ENCODE data around the gene LHX4.
"Not testable (repeated sequence)": the region's sequence is repeated elsewhere in the genome, so short reads cannot be mapped to it uniquely, and the experiment has no call there.

The LHX4 gene

DNA sequence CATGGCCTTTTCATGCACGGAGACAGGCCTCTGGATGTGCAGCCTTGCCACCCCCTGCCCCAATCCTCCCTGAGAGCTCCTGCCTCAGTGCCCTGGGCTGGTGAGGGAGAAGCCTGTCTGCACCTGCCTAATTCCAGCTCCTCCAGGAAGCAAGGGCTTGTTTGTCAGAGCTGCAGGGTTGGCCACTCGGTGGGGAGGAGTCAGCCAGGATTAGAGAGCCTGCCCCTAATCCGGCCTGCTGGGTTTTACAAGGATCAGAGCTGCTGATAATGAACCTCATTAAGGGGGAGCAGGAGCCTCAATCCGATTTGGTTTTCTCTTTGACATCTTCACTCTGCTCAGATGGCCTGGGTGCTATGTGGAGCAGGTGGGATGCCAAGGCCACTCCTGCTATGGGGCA, 31.9 kb upstream of the LHX4 start:
- DNase-seq: no peak

DNA sequence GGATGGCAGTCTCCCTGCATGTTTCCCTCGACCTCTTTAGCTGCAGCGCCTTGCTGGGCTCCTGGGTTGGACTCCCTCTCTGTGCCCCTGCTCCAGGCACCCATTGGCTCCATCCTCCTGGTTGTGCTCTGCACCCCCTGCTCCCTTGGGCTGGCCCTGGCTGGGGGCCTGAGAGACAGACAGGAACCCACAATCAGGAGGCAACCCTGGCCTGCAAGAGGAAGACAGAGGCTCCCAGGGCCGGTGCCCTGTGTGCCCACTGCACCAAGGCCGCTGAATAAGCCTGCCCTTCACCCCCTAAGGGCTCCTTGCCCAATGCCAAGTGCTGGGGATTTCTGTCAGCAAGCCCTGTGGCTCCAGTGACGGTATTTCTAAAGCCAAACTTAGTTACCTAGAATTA, 31.5 kb upstream of the LHX4 start:
- DNase-seq: no peak

DNA sequence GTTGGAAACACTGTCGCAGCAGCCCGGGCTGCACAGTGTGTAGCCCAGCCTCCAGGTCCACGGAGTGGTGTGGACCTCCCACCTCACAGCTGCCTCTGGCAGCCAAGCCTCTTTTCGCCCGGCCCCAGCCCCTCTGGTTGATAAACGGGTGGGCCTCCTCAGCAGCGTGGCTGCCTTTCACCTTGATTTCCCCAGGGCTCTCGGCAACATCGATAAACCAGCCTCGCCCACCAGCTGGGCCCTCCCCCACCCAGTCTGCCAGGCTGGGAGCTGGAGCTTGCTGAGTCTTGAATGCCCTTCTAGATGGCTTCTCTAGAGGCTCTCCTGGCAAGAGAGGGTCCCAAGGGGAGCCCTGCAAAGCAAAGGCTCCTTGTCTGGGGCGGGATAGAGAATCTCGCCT, 31.0 kb upstream of the LHX4 start:
- no peak for DNase-seq

DNA sequence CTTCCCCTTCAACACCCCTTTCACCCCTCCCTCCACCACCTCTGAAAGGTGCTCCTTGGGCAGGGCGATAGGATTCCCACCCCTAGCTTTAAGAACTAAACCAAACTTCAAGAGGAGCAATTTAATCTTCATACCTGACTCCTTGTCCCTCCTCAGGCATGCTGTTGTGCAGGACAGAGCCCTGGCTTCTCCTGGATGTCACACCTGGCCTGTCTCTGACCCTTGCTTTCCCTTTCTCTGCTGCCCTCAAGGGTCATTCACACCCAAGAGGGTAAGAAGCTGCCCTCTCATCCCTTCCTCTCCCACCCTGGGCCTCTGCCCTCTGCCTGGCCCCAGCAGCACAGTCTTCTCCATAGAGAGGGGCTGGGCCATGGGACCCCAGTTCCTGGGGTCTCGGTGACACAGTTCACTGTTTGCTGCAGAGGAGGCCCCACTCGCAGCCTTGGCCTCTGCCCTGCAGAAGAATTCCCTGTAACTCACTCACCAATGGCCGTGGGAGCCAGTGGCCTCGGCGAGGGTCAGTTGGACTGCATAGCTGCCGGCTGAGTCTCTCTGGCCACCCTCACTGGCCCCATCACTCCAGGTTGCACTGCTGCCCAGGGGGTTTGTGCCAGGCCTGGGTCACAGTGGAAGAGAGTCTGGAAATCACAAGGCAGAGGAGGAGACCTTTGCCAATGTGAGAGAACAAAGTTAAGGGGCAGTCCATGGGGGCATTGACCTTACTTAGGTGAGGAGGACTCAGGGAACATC, 28.4 kb upstream of the LHX4 start:
- no peak for DNase-seq

DNA sequence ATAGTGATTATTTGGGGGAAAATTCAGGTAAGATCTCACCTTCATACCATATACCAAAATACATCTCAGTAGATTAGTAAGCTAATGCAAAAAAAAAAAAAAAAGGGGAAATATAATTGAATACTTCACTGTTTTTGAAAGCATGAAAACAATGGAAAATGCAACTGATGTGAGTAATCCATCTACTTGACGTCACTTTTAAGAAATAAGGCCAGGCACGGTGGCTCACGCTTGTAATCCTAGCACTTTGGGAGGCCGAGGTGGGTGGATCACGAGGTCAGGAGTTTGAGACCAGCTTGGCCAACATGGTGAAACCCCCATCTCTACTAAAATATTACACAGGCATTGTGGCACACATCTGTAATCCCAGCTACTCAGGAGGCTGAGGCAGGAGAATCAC, 27.5 kb upstream of the LHX4 start:
- not testable (repeated sequence) for DNase-seq

DNA sequence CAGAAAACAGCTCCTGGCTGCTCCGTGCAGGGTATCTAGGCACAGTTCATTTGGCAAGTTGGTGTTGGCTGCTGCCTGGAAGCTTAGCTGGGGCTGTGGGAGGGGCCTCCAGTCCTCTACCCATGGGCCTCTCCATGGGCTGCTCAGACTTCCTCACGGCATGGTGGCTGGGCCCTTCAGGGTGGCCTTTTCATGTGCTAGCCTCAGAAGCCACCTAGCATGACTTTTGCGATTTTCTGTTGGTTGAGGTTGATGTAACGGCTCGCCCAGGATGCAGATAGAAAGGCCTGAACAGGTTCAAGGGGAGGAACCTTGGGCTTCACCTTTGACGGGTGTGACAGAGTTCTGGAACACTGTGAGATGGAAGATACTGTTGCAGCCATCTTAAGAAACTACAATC, 25.8 kb upstream of the LHX4 start:
- DNase-seq: no peak

DNA sequence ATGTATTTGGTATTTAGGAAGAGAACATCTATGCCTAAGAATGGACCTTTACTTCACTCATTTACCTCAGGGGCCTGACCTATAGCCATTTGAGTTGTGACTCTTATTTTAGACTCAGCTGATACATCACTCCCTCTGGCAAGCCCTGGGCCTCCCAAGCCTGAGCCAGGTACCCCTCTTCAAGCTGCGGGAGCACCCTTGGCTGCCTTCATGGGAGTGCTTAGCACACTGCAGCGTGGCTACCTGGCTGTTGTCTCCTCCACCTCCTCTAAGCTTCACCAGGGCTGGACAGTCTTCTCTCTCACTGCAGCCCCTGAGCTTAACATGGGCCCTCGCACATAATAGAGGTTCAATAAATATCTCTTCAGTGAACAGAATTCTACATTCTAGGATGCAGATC, 23.5 kb upstream of the LHX4 start:
- DNase-seq: no peak

DNA sequence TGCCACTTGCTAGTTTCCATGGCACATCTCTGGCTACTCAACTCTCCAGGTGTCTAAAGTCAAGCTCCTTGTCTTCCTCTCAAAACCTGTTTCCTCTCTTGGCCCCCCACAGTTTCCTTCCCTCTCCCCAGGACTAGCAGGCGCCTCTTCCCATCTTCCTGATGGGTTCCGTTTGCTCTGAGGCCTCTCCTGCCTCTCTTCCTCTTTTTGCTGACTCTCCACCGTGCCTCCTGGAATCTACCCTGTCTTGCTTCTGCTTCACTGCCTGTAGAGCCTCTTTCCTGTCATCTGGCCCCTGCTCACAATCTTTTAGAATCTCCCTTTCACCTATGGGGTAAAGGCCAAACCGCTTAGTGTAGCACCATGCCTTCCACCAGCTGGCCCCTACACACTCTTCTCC, 21.8 kb upstream of the LHX4 start:
- no peak for DNase-seq

DNA sequence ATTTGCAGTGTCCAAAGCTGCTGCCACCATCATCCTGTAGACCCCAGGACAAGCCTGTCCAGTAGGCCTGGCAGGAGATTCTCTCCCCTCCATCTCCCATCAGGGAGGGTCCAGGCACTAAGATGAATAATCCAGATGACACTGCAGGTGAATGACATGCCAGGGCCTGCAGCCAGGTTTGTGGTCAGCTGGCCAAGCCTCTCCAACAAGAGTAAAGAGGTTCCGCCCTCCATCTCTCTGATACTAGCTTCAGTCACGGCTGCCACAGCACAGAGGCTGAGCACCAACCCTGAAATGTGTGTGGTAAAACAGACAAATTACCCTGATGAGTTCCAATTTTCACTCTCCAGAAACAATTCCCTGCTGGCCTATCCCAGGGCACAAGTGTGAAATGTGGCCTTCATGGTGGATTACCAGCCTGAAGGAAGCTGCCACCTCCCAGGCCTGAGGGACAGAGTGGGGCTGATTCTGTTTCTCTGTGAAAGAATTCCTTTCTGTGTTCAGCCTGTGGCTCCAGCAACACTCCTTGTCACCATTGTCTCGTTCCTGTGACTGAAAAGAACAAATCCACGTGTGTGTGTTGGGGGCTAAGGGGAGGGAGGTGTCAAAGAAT, 19.9 kb upstream of the LHX4 start:
- no peak for DNase-seq

DNA sequence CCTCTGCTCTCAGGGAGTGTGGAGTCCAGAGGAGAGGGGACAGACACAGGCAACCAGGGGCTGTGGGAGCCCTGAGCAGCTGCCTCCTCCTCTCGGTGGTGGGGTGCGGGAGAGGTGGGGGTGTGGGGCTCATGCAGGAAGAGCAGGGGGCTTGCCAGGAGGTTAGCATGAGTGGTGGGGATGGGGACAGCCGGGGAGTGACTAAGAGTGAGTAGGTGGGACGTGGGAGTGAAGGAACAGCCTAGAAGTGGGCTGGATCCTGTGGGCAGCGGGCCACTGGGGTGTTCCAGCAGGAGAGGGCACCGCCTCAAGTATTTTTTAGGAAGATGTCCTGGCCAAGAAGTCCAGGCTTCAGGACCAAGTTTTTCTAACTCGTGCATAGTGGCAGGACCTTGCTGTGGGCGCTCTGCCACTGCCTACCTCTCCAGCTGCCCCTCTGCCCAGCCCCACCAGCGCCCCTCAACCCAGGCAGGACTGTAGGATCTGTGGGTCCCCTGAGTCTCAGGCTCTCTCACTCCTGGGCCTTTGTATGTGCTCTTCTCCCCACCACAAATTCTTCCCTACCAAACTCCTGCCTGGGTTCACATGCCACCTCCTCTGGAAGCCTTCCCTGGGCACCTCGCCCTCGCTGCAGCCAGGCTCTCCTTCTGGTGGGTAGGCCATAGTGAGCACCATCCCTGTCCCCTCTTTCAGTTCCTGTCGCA, 18.8 kb upstream of the LHX4 start:
- no peak for DNase-seq

DNA sequence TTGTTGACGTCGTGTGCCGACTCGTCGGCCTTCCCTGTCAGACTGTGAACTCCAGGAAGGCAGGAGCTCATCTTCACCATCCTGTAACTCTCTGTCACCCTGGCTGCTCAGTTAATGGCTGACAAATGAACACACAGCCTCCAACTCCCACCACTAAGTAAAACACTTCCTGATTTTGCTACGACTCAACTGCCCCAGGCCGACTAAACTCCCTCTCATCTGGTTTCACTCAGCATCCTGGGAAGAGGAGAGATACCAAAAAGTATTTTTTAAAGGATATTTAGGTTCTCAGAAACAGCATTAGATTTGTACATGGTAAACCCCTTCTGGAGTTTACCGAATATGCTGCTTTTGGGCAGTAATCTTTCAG, 18.2 kb upstream of the LHX4 start:
- DNase-seq: no peak

DNA sequence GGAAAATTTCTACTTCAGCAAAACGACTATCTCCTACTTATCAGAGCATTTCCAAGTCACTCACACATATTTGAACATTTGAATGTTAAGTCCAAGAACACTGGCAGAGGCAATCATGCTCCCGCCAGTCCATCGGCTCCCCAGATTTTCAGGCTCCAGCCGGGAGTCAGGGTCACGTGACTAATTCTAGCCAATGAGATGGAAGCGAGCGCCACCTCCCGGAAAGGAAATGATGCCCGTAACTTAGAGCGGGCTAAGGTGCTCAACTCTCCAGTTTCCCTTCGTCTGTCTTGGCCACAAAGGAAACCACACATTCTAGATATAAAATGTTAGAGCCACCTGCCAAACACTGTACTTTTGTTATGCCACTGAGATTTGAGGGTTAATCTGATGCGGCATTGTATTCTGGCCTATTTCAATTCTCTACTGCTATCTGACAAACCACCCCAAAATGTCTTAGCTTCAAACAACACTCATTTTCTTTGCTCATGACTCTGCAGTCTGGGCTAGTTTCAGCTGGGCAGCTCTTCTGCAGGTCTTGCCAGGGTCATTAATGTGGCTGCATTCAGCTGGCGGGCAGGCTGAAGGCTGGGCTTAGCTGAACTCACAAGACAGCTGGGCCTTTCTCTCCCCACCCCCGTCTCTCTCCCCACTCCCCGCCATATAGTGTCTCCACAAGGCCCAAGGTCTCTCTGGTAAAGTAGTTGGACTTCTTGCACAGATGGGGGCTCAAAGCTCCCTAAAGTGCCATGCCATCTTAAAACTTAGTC, 16.5 kb upstream of the LHX4 start:
- DNase-seq: peak; percentile 27

DNA sequence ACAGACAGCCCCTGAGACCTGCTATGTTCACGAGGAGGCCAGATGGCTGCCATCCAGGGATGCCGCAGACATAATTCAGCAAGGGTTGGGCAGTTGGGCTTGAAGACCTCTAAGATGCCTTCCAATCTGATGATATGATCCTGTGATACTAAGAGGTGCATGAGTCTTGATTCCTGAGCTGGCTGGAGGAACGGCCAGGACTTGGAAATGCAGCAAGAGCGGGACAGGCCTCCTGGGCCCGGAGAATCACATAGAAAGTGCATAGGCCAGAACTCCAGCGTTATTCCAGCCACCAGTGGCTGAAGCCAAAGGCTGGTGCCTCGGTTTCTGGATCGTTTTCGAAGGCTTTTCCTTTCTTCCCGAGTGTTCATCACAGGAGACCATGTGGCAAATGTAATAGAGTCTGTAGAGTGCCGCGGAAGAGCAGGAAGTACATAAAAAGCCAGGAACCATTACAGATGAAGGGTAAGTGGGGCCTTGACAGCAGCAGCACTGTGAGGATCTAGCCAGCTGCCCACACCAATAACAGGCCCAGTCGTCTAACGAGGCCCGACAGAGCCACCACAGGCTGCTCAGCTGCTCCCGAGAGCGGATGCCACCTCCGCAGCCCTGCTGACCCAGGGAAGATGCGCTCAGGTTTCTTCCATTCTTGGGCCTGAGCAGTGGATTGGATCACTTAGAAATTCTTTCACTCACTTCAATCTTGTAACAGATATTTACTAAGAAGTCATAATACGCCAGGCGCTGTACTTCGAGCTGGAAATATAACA, 14.0 kb upstream of the LHX4 start:
- no peak for DNase-seq

DNA sequence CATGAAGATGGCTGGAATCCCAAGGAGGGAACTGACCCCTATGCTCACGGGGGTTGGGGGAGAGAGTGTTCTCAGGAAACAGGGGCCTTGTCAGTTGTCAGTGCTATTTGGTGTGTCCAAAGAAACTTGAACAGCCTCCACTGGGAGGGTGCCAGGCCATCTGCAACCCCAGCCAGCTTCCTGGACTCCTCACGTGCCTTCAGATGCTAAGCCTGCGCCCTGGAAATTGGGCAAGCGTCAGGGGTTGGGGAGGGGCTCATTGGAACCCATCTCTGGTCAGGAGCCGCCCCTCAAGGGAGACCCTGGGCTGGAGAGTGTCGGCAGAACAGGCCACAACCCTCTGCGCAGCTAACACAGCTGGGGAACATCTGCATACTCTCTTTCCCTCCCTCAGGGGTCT, 13.1 kb upstream of the LHX4 start:
- no peak for DNase-seq

DNA sequence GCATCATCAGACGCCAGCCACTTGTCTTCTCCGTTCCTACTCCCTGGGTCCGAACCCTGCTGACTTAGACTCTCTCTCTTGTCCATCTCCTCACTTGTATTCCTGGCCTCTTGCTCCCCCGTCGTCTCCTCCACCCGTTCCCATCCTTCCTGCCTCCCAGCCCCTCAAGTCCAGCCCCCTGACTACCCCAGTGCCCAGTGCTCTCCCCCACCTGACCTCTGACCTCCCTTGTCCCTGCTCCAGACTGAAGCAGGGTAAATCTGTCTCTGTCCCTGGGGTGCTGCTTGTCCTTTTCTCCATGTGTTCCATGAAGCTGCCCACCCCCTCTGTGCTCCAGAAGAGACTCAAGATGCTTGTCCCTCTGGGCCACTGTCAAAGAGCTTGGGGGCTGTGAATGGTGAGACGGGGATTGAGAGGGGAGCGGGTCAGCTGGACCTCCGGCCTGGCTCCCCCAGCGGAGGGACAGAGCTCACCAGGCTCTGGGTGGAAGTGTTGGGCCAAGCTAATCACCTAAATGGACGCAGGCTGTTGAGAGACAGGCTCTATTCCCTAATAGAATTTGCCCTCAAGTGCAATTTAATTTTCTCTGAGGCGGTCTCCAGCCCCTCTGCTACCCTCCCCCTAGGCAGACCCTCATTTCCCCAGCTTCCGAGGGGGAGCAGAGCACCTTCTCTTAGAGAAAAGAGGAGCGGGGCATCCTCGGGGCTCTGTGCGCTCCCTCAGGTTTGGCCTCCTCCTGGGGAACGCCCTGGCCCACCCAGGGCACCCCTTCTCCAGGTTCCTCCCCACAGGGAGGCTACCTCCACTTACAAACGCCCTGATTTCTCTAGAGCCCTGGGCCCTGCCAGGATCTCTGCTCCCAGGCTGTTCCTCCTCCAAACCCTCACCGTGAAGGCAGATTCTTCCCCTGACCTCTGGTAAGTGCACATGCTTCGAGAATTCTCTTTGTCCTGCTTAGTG, 11.0 kb upstream of the LHX4 start:
- no peak for DNase-seq

DNA sequence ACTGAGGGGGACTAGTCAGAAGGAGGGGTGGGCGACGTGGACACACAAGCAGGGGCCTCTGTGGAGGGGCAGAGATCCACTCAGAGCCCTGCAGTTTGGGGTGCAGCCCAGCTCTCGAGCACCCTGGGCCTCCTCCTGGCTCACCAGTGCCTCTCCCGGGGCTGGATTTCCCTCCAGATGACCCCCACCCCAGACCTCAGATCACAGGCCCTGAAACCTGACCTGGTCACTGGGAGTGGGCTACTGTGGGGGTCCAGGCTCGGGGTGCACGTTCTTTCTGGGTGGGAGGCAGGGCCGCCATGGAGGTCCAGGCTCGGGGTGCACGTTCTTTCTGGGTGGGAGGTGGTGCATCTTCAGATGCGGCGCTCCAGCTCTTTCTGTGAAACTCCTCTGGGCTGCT, 10.3 kb upstream of the LHX4 start:
- DNase-seq: no peak

DNA sequence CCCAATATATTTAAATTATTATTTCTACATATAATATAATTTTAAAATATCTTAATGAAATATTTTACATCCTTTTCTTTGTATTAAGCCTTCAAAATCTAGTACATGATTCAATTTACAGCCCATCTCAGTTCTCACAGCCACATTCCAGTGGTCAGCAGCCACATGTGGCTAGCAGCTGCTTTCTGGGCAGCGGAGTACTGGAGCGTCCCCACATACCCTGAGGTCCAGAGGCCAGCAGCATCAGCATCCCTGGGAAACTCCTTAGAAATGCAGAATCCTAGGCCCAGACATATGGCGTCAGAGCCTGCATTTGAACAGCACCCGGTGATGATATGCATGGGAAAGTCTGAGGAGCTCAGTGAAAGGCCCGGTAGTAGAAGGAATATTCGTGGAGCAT, 8.6 kb upstream of the LHX4 start:
- DNase-seq: no peak

DNA sequence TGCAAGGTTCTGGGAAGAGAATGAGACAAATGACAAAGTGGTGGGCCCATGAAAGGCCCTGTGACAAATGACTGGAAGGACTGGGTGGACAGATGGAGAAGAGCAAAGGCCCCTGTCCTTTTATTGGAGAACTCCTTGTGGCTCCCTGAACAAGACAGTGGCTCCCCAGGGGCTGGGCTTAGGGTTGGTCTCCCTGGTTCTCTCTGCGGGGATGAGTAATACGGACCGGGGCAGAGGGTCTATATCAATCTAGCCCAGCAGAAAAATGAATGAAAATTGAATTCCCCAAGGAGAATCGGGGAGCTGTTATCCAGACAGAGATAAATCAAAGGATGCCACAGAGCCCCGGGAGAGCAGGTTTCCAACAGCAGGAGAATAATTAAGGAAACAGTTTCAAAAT, 5.2 kb upstream of the LHX4 start:
- DNase-seq: no peak

DNA sequence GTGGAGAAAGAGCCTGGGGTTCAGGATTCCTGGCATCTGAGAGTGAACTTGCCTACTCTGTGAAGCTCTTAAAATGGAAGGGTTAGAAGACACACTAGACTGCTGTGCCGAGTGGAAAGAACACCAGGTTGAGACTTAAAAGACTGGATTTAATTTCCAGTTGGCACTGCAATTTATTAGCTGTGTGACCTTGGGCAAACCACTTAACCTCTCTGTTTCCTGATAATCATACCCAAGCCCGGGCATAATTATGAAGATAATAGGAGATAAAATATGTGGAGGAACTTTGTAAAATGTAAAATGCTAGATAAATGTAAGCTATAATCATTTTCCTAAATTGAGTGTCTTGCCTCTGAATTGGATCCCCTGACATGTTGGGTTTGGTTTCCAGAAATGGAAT, 4.7 kb upstream of the LHX4 start:
- DNase-seq: no peak

DNA sequence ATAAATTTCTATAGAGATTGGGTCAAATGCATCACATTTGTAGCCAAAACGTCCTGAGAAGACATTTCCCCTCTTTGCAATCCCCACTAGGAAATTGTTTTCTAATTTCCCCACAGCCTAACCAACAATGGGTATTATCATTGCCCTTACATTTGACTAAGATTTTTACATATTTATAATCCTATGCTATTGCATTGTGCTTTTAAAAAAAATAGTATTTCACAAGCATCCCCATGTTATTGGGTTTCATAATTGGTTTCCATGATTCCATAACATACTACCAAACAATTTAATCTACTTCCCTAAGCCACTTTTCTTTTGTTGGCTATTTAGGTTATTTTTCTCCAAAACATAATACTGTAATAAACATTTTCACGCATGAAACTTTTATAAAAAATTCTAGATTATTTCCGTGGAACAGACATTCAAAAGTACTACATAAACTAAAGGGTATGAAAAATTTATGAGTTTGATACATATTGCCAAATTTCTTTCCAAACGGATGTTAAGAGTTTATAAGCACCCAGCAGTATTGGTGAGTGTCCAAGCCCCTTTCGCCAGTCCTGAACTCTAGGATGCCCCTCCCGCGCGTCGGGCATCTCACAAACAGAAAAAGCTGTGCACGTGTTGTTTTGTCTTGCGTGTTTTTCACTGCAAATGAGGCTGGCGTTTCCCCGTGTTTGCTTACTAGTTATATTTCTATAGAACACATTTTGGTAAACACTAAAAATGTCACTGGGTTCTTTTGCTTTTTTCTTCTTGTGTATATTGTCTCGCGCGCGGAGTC, 2.0 kb upstream of the LHX4 start:
- DNase-seq: no peak
